HG02981 (cell line): ENCODE results near the gene CDHR4.
"Not testable (repeated sequence)": the region's sequence is repeated elsewhere in the genome, so short reads cannot be mapped to it uniquely, and the experiment has no call there.

ENCODE experiments used
- ATAC-seq: cut with Tn5 transposase; IDR thresholded peaks from one replicate; pipeline ENCODE4 v1.9.1; 2021; ENCODE audit warnings: mild to moderate bottlenecking, moderate library complexity; ENCODE audit not compliant: unreplicated experiment

The CDHR4 gene

DNA sequence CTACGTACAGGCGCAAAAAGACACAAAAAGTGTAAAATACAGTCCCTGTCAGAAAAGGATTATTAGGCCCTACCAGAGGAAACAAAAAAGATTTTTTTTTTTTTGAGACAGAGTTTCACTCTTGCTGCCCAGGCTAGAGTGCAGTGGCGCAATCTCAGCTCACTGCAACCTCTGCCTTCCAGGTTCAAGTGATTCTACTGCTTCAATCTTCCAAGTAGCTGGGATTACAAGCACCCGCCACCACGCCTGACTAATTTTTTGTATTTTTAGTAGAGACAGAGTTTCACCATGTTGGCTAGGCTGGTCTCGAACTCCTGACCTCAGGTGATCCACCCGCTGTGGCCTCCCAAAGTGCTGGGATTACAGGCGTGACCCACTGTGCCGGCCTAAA is 18.7 kb downstream of the CDHR4 start:
- ATAC-seq: not testable (repeated sequence)

DNA sequence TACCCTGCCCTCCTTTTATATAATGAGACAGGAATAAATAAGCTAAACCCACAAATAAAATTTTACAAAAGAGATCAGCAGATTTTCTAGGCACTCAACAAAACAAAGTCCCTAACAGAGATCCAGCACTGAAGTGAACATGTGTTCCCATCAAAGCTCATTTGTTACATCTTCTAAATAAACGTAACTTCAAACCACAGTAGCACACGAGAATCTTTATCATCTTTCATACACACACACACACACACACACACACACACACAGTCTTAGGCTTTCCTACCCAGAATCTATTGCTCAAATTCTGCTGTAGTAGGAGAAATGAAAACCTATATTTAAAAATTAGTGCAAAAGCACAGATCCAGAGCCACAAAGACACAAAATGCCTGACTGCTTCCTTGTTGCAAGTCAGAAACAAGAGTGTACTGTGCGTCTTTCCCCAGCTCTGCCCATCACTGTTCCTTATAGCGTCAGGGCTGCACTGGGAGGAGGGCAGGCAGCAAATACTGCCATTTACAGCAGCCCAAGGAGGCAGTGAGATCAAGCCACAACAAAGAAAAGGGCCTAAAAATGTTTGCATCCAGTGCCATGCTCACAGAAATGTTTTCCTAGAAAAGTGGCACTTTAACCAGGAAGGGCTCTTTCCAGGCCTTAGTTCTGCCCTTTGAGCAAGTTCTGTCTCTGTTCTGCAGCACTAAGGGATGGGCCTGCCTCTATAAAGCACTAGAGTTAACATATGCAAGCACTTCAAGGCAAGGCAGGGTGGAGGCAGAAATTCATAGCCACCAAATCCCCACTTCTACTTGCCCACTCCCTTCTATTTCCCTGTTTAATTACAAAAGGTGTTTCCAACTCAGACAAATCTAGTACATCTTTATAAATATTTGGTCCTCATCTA is 19.3 kb downstream of the CDHR4 start:
- ATAC-seq: no peak

DNA sequence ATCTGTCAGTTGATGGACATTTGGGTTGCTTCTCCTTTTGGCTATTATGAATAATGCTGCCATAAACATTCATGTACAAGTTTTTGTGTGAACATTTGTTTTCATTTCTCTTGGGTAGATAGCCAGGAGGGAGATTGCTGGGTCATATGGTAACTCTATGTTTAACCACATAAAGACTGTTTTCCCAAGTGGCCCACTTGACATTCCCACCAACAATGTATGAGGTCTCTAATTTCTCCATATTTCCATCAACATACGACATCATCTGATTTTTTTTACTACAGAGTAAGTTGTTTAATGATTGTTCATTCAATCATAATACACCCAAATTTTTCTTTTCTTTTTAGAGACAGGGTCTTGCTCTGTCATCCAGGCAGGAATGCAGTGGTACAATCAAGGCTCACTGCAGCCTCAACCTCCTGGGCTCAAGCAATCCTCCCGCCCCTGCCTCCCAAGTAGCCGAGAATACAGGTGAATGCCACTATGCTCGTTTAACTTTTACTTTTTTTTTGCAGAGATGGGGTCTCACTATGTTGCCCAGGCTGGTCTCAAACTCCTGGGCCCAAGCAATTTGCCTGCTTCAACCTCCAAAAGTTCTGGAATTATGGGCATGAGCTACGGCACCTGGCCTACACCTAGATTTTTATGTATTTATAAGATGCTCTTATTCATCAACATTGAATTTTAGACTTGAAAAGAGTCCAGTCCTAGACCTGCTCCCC is 20.2 kb downstream of the CDHR4 start:
- no peak for ATAC-seq

DNA sequence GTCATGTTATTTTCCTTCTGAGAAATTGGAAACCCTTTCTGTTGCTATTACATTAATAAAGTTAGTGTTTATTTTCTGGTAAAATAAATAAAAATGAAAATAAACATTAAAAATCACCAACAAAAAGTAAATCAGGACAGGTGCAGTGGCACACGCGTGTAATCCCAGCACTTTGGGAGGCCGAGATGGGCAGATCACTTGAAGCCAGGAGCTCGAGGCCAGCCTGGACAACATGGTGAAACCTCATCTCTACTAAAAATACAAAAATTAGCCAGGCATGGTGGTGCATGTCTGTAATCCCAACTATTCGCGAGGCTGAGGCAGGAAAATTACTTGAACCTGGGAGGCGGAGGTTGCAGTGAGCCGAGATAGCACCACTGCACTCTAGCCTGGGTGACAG is 23.6 kb downstream of the CDHR4 start:
- ATAC-seq: not testable (repeated sequence)

DNA sequence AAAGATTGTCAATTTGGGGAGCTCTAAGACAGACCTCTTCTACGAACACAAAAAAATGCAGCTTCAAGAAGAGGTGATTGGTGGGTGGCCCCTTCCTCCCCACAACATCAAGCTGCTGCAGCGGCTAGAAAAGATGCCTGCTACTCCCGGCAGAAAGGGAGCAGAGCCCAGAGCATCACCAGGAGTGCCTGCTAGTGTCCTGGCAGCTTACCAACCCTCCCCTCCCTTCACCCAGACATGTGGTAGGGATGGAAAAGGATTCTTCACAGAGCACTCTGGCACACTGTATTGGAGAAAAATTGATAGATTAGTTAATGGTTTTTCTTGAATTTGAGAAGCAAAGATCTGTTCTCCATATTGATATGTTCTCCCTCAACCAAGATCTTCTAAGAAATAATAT is 24.1 kb downstream of the CDHR4 start:
- no peak for ATAC-seq

DNA sequence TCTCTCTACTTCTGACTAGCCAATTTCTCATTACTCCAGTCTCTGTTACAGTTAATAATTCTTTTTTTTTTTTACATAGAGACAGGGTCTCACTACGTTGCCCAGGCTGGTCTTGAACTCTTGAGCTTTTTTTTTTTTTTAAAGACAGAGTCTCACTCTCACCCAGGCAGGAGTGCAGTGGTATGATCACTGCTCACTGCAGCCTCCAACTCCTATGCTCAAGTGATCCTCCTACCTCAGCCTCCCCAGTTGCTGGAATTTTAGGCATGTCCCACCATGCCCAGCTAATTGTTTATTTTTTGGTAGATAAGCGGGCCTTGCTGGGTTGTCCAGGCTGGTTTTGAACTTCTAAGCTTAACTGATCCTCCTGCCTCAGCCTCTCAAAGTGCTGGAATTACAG is 27.0 kb downstream of the CDHR4 start:
- no peak for ATAC-seq

DNA sequence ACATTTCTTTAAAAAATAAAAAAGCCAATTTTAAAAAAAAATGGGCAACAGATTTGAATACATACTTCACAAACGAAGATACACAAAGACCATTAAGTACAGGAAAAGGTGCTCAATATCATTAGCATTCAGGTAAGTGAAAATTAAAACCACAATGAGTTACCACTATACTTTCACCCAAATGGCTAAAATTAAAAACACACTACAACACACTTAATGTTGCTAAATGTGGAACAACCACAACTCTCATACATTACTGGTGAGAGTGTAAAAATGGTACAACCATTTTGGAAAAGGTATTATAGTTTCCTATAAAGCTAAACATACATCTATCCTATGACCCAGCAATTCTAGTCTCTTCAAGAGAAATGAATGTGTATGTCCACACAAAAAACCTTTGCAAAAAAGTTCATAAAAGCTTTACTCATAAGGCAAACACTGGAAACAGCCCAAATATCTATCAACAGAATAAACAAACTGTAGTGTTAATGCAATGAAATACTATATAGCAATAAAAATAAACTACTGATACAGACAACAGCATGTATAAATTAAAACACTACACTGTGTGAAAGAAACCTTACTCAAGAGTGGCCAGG is 28.2 kb downstream of the CDHR4 start:
- ATAC-seq: no peak

DNA sequence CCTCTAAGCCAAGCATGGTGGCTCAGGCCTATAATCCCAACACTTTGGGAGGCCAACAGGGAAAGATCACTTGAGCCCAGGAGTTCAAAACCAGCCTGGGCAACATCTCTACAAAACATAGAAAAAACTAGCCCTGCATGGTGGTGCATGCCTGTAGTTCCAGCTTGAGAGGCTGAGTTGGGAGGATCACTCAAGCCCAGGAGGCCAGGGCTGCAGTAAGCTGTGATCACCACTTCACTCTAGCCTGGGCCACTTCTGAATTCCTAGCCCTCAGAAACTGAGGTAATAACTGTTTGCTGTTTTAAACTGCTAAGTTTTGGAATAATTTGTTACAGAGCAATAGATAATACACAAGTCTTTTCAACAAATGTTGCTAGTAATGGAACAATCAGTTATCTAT is 29.7 kb downstream of the CDHR4 start:
- no peak for ATAC-seq

DNA sequence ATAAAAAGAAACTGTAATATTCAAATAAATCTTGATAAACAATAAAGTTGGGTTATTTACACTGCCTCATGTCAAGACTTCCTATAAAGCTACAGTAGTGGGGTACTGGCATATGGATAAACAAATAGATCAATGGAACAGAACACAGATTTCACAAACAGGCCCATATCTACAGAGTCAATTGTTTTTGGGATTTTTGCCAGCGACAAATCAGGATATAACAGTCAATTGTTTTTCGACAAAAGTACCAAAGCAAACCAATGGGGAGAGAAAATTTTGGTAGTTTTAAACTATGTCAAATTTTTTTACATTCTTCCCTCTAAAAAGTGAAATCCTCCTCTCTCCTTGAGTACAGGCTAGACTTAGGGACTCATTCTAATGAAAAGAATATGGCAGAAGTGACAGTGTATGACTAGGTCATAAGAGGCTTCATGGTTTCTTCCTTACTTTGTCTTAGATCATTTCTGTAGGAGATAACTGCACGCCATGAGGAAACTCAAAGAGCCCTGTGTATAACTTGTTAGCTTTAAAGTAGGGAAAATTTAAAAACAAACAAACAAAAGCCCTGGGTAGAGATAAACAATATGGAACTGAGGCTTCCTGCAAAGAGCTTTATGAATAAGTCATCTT is 30.3 kb downstream of the CDHR4 start:
- no peak for ATAC-seq

DNA sequence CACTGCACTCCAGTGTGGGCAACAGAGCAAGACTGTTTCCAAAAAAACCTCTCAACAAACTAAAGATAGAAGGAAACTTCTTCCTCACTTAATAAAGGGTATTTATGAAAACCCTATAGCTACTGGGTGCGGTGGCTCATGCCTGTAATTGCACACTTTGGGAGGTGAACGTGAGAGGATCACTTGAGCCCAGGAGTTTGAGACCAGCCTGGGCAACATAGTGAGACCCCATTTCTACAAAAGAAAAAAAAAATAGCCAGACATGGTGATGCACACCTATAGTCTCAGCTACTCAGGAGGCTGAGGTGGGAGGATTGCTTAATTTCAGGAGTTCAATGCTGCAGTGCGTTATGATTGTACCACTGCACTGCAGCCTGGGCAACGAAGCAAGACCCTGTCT is 35.7 kb downstream of the CDHR4 start:
- no peak for ATAC-seq

DNA sequence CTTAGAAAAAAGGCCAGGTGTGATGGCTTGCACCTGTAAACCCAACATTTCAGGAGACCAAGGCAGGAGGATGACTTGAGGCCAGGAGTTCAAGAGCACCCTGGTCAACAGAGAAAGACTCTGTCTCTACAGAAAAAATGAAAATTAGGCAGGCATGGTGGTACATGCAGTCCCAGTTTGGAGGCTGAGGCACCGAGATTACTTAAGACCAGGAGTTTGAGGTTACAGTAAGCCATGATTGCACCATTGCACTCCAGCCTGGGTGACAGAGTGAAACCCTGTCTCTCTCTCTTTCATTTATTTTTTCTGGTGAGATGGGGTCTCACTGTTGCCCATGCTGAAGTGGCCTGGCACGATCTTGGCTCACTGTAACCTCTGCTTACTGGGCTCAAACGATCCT is 38.0 kb downstream of the CDHR4 start:
- no peak for ATAC-seq

DNA sequence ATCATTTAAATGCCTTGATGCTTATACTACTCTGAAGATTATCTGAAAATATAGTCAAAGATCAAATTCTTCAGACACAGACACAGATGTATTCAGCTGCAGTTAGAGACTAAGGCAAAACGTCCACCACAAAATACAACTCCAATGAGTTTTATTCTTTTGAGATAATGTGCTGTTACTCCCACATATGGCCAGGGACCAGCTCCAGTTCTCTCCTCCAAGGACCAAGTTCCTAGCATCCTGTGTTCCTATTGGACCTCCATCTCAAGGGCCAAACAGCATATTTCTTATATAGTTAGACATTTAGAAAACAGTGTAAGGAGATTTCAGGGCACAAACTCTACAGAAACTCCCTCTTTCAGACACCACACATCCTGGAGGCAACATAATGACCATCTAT is 40.4 kb downstream of the CDHR4 start:
- ATAC-seq: no peak

DNA sequence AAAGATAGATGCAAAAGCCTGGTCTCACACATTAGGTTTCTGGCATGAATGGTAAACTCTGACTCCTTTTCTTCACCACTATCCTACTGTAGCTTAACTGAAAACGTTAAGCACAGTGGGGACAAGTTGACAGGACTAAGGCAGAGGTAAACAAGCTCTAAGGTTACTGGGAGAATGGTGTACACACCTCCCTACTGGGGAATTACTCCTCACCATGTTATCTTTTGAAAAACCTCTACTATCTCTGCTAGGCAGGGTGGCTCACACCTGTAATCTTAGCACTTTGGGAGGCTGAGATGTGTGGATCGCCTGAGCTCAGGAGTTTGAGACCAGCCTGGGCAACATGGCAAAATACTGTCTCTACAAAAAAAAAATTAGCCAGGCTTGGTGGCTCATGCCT is 42.5 kb downstream of the CDHR4 start:
- ATAC-seq: no peak

DNA sequence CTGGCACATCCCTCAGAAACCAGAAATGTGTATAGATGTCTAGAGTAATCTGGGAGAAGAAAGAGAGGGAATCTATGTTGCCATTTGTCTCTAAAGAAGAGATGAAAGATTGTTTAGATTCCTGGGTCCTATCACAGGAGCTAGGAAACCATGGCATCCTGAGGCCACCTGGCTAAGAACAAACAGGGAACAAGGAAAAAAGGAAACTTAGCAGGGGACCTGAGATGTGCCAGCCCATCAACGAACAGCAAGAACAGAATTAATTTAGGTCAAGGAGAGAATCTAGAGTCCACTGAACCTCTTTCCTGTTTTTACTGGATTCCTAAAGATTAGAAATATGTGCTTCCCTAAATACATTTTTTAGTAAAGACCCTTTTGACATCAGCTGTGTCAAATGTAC is 43.6 kb downstream of the CDHR4 start:
- no peak for ATAC-seq

DNA sequence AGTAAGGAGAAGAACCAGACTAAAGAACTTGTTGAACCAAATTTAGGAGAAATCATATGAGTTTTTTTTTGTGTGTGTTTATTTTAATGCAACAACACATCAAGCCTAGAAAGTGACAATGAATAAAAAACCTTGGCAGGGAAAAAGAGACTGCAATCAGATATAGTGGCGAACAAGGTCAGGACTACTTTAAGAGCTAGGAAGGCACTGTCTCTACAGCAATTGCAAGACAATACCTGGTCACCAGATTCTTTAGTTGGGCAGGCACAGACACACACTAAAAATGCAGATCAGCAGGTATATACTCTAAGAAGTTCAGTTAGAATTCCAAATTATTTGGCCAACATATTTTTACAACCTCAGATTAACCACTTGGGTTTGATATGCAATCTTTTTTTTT is 45.1 kb downstream of the CDHR4 start:
- no peak for ATAC-seq

DNA sequence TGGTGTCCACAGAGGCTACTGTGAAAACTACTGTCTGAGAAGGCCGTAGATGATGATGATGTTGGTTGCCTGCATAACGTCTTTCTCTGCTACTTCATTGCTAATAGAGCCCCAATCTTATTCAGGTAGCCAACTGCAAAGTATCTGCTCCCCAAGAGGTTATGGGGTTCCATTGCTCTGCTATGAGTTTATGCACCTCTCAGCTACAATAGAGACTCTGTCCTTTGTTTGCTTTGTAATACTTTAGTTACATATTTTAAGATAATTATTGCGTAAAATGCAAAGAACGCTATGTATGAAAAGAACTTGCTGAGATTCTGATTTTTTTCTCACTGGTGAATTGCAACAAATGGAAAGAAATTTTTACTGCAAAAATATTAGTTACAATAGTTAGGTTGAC is 48.2 kb downstream of the CDHR4 start:
- no peak for ATAC-seq

DNA sequence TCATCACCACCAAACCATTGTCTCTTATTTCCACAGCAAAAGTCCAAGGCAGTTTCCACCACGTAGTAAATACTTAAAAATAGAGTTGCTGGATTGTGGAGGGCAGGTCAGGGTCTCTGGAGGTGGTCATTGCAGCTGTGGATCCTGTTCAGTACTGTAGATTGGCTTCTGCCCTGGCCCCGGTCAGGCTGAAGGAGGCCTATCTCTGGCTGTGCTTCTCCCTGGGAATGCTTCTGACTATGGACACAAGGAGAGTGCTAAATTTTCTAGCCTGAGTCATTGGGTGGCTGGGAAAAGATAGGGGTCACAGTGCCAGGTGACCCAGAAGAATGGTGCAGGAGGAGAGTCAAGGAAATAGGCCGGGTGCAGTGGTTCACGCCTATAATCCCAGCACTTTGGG is 49.6 kb downstream of the CDHR4 start:
- ATAC-seq: no peak

DNA sequence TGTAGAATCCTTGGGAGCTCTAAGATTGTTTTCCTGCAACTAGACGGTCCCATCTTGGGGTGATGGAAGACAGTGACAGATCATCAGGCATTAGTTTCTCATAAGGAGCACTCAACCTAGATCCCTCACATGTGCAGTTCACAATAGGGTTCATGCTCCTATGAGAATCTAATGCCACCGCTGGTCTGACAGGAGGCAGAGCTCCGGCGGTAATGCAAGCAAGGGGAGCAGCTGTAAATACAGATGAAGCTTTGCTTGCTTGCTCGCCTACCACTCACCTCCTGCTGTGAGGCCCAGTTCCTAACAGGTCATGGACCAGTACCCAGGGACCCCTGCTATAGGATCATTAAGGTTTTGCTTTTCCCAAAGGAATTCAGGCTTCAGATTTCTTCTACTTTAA is 50.8 kb downstream of the CDHR4 start:
- not testable (repeated sequence) for ATAC-seq

DNA sequence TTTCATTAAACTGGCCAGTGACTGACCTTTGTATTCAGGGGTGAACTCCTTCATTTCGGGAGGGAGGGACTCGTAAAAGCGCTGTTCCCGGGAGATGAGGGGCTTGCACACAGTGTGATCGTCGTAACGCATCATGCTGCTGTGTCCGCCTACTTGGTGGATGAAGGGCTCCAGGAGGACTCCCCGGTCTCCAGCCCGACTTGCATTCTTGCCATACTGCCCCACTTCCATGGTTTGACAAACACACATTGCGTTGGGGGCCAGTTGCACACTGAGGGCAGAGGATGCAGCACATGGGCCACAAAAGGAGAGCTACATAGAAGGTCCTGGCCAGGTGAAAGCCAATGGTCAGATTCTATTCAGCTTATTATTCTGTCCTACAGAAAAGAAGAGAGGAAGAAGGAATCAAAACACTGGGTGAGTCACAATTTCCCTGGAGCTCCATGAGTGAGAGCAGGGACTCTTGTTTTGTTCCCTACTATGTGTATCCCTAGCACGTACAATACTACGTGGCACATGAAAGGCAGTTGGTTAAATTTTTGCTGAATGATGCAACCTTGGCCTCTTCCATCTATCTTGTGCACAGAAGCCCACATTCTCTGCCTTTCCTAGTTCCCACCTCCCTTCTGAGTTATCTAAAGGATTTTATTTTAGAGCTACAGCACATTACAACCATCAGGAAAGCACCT is 51.7 kb downstream of the CDHR4 start:
- ATAC-seq: no peak

DNA sequence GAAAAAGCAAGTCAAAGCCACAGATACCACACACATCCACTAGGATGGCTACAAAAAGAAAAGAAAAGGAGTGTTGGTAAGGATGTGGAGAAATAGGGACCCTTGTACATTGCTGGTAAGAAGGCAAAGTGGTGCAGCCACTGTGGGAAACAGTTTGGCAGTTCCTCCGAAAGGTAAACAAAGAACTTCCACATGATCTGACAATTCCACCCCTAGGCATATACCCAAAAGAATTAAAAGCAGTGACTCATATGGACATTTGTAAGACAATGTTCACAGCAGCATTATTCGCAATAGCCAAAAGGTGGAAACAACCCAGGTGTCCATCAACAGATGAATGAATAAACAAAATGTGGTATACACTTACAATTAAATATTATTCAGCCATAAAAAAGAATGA is 53.7 kb downstream of the CDHR4 start:
- no peak for ATAC-seq
